Spleen (tissue), 7 donors: ENCODE data around the gene RAB11B.

Source experiments
- POLR2A ChIP-seq, 3 donors: fragments of 450-650 bp; IDR thresholded peaks; one replicate each; pipeline ENCODE4 v1.5.1; 2017; ENCODE audit warnings: antibody characterized with exemption in 3 of 3, mild to moderate bottlenecking in 1 of 3
- POLR2AphosphoS5 ChIP-seq, 3 donors: sonication (generic); formaldehyde crosslinking; IDR thresholded peaks; one replicate each; pipeline ENCODE4 v1.5.1; 2017; ENCODE audit warnings: antibody characterized with exemption in 3 of 3
- TF ChIP-seq, protein P1 (sequence below), 11 experiments: fragments of 200-600 bp in 7 of 11; fragments of 450-650 bp in 4 of 11; sonication (generic) in 4 of 11; IDR thresholded peaks in 8 of 11; conservative IDR thresholded peaks in 3 of 11; 1 replicate in 7 of 11; 2 replicates in 4 of 11; pipeline versions ENCODE4 v1.4.0 to v1.8.0; 2016 to 2021; ENCODE audit warnings: antibody characterized with exemption in 11 of 11, inconsistent platforms in 4 of 11, mild to moderate bottlenecking in 1 of 11
- donor health status: DM: no; HTN: no; CAD: no; lungs with moderate emphysema.
- donor health status: DM: no; HTN: no; CAD: no.
- donor health status: DM: no; HTN: no; CAD: no.

DNA sequence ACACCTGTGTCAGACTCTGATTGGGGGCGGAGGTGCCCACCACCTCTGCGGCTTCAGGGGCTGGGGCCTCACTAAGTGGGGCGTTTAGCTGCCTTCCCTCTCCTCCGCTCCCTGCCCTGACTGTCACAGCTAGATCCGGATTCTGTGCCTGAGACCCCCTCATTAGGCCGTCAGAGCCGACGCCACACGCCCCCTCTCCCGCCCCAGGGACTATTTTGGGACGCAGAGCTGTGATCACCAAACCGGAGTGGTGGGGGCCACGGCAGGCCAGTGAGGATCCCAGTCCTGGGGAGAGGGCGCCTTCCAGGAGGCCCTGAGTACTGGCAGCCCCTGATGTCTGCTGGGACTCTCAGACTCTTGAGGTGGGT lies 47.9 kb upstream of the RAB11B start:
- TF ChIP-seq, protein P1, sequence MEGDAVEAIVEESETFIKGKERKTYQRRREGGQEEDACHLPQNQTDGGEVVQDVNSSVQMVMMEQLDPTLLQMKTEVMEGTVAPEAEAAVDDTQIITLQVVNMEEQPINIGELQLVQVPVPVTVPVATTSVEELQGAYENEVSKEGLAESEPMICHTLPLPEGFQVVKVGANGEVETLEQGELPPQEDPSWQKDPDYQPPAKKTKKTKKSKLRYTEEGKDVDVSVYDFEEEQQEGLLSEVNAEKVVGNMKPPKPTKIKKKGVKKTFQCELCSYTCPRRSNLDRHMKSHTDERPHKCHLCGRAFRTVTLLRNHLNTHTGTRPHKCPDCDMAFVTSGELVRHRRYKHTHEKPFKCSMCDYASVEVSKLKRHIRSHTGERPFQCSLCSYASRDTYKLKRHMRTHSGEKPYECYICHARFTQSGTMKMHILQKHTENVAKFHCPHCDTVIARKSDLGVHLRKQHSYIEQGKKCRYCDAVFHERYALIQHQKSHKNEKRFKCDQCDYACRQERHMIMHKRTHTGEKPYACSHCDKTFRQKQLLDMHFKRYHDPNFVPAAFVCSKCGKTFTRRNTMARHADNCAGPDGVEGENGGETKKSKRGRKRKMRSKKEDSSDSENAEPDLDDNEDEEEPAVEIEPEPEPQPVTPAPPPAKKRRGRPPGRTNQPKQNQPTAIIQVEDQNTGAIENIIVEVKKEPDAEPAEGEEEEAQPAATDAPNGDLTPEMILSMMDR (IDR thresholded peaks at IDR 0.05 in 8 of 11, conservative IDR thresholded peaks at IDR 0.05 in 3 of 11), result no peak
- TF ChIP-seq POLR2AphosphoS5 (IDR thresholded peaks at IDR 0.05) (no peak), POLR2A (IDR thresholded peaks at IDR 0.05) (no peak)
